Measurements from ENCODE around the gene CDC6. TPM values are rescaled to one million over a fixed set of nuclear protein-coding genes. Genes with fewer than 3 reads are reported as not detected.

The CDC6 gene
- total and polyA plus RNA-seq, 2 of the 8 experiments (the other 6 are each of a cell fraction or from before 2014, with no cell fraction given): 50.5 to 140 TPM

DNA sequence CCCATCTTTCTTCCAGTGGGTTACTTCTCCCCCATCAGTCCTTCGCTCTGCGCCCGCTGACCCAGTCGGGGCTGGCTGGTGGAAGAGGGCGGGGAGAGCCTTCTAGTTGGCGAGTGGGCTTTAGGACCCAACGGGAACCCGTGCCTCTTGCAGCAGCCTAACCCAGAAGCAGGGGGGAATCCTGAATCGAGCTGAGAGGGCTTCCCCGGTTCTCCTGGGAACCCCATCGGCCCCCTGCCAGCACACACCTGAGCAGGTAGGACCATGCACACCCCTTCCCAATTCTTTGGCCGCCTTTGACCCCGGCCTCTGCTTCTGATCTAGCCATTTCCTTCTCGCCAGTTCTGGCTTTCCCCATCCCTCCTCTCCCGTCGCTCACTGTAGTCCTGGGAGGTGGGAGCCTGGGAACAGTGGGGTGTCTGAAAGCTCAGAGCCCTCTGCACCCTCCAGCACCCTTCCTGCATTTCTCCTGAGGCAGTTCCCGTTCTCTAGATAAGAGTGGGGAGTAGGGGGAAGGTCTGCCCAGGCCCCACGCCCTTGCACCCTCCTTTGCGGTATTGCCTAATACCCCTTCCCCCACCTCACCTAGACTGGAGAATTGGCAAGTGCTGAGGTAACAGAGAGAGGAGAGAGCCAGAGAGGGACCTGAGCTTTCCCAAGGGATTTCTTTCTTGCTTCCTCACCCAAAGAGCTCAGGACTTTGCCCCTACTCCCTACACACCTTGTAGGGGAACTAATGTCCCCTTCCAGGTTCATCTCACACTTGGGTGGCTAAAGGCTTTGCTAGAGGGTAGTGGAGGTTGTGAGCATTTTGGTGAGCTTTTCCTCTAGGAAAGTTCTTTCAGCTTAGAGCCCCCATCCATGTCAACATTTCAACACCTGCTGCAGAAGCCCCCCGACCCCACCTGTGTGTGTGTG is 21.6 kb downstream of the CDC6 start, which contains the start of gene RARA (continued):
- TF ChIP-seq, protein P1, sequence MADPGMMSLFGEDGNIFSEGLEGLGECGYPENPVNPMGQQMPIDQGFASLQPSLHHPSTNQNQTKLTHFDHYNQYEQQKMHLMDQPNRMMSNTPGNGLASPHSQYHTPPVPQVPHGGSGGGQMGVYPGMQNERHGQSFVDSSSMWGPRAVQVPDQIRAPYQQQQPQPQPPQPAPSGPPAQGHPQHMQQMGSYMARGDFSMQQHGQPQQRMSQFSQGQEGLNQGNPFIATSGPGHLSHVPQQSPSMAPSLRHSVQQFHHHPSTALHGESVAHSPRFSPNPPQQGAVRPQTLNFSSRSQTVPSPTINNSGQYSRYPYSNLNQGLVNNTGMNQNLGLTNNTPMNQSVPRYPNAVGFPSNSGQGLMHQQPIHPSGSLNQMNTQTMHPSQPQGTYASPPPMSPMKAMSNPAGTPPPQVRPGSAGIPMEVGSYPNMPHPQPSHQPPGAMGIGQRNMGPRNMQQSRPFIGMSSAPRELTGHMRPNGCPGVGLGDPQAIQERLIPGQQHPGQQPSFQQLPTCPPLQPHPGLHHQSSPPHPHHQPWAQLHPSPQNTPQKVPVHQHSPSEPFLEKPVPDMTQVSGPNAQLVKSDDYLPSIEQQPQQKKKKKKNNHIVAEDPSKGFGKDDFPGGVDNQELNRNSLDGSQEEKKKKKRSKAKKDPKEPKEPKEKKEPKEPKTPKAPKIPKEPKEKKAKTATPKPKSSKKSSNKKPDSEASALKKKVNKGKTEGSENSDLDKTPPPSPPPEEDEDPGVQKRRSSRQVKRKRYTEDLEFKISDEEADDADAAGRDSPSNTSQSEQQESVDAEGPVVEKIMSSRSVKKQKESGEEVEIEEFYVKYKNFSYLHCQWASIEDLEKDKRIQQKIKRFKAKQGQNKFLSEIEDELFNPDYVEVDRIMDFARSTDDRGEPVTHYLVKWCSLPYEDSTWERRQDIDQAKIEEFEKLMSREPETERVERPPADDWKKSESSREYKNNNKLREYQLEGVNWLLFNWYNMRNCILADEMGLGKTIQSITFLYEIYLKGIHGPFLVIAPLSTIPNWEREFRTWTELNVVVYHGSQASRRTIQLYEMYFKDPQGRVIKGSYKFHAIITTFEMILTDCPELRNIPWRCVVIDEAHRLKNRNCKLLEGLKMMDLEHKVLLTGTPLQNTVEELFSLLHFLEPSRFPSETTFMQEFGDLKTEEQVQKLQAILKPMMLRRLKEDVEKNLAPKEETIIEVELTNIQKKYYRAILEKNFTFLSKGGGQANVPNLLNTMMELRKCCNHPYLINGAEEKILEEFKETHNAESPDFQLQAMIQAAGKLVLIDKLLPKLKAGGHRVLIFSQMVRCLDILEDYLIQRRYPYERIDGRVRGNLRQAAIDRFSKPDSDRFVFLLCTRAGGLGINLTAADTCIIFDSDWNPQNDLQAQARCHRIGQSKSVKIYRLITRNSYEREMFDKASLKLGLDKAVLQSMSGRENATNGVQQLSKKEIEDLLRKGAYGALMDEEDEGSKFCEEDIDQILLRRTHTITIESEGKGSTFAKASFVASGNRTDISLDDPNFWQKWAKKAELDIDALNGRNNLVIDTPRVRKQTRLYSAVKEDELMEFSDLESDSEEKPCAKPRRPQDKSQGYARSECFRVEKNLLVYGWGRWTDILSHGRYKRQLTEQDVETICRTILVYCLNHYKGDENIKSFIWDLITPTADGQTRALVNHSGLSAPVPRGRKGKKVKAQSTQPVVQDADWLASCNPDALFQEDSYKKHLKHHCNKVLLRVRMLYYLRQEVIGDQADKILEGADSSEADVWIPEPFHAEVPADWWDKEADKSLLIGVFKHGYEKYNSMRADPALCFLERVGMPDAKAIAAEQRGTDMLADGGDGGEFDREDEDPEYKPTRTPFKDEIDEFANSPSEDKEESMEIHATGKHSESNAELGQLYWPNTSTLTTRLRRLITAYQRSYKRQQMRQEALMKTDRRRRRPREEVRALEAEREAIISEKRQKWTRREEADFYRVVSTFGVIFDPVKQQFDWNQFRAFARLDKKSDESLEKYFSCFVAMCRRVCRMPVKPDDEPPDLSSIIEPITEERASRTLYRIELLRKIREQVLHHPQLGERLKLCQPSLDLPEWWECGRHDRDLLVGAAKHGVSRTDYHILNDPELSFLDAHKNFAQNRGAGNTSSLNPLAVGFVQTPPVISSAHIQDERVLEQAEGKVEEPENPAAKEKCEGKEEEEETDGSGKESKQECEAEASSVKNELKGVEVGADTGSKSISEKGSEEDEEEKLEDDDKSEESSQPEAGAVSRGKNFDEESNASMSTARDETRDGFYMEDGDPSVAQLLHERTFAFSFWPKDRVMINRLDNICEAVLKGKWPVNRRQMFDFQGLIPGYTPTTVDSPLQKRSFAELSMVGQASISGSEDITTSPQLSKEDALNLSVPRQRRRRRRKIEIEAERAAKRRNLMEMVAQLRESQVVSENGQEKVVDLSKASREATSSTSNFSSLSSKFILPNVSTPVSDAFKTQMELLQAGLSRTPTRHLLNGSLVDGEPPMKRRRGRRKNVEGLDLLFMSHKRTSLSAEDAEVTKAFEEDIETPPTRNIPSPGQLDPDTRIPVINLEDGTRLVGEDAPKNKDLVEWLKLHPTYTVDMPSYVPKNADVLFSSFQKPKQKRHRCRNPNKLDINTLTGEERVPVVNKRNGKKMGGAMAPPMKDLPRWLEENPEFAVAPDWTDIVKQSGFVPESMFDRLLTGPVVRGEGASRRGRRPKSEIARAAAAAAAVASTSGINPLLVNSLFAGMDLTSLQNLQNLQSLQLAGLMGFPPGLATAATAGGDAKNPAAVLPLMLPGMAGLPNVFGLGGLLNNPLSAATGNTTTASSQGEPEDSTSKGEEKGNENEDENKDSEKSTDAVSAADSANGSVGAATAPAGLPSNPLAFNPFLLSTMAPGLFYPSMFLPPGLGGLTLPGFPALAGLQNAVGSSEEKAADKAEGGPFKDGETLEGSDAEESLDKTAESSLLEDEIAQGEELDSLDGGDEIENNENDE (IDR thresholded peaks at IDR 0.05; ENCODE audit: insufficient replicate concordance, low read length): no peak
- no peak for TF ChIP-seq TBP (IDR thresholded peaks at IDR 0.05; ENCODE audit: low read depth, low read length)
- TF ChIP-seq POLR2A (IDR thresholded peaks at IDR 0.05; ENCODE audit: control extremely low read depth in 1 of 2, low read depth in 2 of 2, low read length in 2 of 2): 0 out of 3 replicates have a peak, but pooled peaks of 1 of the 2 experiments have one; percentile 47
- peak; percentile 86 for TF ChIP-seq EGR1 (IDR thresholded peaks at IDR 0.05; ENCODE audit: borderline replicate concordance, low read depth, low read length)
- peak in 1 of 2 experiments; percentile 12; a peak in 1 of 4 replicates for TF ChIP-seq RAD21 (IDR thresholded peaks at IDR 0.05 in 1 of 2, conservative IDR thresholded peaks at IDR 0.05 in 1 of 2; ENCODE audit: low read depth in 2 of 2, low read length in 2 of 2)
- peak; percentile 22 for TF ChIP-seq CTBP2 (IDR thresholded peaks at IDR 0.05; ENCODE audit: borderline replicate concordance, insufficient read depth, insufficient read length, low read length)
- no peak for TF ChIP-seq RFX5 (IDR thresholded peaks at IDR 0.05; ENCODE audit: borderline replicate concordance, low read depth, low read length)
- 0 out of 2 replicates have a peak, but pooled peaks have one; percentile 13 for TF ChIP-seq YY1 (IDR thresholded peaks at IDR 0.05; ENCODE audit: low read depth, low read length)
- no peak for TF ChIP-seq GTF2F1 (IDR thresholded peaks at IDR 0.05; ENCODE audit: borderline replicate concordance, low read depth, low read length)
